Measurements from ENCODE around the gene RTN4.

DNA sequence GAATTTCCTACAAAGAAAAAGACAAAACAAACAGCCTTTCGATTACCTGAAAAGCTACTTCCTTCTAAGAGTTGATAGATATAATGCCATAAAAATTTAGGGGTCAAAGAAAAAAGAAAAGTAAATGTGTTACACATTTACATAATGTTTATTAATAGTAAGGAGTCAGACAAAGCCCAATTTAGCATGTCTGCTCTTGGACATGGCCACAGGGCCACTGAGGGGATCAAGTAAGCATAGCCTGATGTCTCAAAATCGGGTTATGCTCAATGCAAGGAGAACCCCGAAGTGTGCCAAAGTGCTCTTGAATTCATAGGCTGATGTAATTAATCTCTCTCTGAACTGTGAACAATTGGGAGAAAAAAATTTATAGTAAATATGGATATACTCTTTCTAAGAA, 61.6 kb downstream of the RTN4 start:
- no peak for TF ChIP-seq CTCF (conservative IDR thresholded peaks at IDR 0.05)
- TF ChIP-seq EZH2 (IDR thresholded peaks at IDR 0.05; ENCODE audit: low read depth), result no peak

Measured in PC-9 (cell line).